HG02885 (cell line): Measurements from ENCODE around the gene BNIP5.
"Not testable (repeated sequence)": the region's sequence is repeated elsewhere in the genome, so short reads cannot be mapped to it uniquely, and the experiment has no call there.

ENCODE experiments used
- ATAC-seq: cut with Tn5 transposase; IDR thresholded peaks from one replicate; pipeline ENCODE4 v1.9.1; 2021; ENCODE audit warnings: mild to moderate bottlenecking; ENCODE audit not compliant: unreplicated experiment, poor library complexity

Gene BNIP5

DNA sequence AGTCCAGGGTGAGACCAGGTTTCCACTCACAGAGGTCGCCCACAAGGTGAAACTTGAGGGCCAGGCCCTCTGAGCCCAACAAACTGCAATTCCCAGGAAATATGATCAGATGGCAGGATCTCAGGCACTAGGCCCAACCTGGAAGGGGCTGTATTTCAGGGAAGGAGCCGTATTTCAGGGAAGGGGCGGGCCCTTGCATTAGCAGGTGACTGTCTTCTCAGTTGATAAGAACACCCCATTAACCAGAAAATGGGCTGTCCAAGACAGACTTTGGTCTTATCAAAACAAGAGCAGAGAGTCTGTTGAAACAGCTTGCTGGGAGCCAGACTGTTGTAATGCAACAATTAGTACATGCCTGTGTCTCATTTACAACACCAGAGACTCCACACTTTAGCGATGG is 10.9 kb upstream of the BNIP5 start:
- ATAC-seq = no peak

DNA sequence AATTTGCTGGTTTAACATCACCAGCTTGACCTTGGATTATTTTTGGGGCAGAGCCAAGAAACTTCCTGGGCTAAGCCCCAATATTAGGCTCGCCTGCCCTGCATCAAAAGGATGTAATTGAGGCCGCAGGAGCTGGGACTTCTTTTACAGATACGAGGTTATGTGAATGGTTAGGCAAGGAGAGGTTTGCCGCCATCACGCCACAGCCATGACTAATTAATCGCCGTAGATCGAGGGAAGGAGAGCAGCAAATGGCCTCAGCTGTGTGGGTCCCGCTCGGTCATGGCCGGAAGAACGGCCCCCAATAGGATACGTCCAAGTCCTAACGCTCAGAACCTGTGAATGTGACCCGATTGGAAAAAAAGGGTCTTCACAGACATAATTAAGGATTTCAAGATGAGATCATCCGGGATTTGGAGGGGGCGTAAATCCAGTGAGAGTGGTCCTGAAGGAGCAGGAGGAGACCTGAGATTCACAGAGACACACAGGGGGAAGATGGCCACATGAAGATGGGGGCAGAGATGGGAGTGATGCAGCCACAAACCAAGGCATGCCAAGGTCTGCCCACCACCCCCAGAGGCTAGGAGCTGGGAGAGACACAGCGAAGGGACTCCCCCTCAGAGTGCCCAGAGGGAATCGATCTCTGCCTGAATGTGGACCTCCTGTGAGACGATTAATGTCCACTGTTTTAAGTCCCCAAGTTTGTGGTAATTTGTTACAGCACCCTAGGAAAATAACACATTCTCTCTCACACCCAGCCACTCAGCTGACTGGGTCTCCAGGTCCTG is 10.0 kb upstream of the BNIP5 start:
- ATAC-seq = no peak

DNA sequence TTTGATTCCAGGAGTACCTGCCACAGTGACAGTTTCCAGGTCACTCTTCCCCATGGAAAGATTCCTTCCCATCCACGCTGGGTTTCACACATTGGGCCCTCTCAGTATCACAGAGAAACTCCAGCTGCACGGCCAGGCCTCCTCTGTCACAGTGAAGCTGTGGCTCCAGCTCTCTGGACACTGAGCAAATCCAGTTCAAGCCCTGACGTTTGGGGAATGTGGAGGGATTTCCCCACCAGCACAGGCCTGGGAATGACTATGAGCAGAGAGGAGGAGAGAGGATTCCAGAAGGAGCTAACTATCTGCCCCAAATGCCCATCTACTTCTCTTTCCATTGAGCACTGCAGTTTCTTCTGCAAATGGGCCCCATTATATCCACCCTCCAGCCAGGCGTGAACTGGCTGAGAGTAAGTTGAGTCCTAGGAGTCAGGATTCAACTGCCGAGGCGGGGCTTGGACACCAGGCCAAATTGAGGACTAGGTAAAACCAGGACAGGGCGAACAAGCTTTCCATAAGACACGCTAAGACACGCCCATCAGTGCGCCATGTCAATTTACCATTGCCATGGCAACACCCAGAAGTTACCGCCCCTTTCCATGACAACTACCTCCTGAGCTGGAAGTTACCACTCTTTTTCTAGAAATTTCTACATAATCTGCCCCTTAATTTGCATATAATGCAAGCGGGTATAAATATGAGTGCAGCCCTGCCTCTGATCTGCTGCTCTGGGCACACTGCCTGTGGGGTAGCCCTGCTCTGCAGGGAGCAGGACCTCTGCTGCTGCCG is 9.2 kb upstream of the BNIP5 start:
- ATAC-seq = no peak

DNA sequence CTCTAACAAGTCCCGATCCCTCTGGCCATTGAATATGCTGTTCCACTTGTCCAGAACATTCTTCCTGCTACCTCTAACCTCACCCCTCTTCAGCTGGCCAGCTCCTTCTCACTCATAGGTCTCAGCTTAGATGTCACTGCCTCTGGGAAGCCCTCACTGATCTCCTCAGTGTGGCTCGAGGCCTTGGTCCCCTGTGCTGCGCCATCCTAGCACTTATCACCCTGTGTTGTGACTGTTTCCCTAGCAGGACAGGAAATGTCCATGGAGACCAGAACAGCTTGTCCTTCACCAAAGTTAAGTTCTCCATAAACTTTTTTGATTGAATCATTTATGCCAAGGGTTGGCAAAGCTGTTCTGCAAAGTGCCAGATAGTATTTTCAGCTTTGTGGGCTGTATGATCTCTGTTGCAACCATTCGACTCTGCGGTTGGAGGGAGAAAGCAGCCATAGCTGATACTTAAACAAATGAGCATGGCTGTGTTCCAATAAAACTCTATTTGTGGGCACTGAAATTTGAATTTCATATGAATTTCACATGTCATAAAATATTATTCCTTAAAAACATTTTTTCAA is 6.5 kb upstream of the BNIP5 start:
- ATAC-seq = no peak

DNA sequence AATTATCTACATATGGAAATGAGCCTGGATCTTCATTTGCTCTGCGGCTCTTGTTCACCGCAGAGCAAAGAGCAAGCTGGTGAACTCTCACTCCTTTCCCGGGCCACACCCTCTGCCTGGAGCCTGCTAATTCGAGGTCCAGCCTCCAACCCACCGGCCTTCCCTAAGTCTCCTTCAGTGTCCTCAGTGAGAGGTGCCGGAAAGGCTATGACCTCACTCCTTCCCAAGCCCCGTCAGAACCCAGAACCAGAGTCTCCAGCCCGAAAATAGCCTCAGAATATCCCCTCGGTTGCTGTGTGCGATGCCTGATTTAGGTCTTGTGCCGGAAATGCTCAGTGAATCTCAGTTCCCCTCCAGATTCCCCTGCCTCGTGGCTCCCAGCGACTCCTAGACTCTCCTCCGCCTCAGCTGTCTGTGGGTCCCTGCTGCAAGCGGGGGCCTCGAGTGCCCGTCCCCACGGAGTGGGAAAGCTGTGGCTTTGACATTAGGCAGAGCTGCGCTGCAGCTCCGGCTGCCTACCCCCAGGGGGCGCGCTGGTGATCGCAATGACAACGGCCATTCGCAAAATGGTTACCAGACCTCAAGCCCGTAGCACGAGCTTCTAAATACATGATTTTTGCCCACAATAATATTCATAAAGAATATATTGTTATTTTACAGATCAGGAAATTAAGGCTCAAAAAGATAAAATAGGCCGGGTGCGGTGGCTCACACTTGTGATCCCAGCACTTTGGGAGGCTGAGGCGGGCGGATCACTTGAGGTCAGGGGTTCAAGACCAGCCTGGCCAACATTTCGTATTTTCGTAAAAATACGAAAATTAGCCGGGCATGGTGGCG is 4.1 kb upstream of the BNIP5 start:
- ATAC-seq = no peak

DNA sequence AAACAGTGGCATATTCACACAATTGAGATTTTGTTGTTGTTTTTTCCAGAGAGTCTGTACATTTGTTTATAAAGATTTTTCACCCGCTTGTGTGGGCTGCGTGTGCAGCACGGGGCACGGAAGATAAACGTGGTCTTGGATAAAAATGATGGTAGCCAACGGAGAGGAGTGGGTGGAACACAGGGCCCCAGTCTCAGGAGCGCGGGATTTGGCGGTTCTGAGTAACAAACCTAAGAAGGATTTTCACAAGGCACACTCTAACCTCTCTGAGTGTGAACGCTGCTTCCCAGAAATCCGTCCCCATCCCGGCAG is 3.6 kb upstream of the BNIP5 start:
- ATAC-seq = no peak

DNA sequence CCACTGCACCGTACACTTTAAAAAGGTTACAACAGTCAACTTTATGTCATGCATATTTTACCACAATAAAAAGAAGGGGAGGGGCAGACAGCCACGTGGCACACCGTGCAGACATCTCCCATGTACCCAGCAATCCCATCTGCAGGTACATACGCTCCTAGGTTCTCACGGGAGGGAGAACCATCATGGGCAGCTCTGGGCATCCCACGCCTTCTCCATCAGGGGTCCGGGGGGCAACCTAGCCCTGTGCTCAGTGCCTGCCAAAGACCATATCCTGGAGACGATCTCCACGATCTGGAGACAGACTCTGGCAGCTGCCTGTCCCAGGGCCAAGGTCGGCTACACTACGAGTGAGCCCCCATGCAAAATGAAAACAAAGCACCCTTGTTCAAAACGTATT is 2.5 kb upstream of the BNIP5 start:
- no peak for ATAC-seq

DNA sequence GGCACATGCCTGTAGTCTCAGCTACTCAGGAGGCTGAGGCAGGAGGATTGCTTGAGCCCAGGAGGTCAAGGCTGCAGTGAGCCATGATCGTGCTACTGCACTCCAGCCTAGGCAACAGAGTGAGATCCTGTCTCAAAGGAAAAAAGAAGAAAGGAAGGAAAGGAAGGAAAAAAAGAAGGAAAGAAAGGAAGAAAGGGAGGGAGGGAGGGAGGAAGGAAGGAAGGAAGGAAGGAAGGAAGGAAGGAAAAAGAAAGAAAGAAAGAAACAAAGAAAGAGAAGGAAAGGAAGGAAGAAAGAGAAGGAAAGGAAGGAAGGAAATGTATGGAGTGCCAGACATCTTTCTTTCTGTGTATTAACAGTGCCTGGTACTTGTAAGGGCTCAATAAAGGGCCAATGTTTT is 1.5 kb upstream of the BNIP5 start:
- ATAC-seq = not testable (repeated sequence)

DNA sequence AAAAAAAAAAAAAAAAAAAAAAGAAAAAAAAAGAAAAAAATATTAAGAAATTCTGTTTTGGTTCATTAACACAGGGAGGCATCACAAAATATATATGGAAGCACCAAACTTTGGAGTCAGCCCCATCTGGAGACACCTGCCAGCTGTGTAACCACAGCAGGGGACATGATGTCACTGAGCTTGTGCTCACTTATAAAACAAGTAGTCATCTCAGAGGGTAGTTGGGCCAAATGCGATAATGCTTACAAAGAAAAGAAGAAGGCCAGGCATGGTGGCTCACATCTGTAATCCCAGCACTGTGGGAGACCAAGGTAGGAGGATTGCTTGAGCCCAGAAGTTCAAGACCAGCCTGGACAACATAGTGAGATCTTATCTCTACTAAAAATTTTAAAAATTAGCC is 1.1 kb upstream of the BNIP5 start:
- no peak for ATAC-seq

DNA sequence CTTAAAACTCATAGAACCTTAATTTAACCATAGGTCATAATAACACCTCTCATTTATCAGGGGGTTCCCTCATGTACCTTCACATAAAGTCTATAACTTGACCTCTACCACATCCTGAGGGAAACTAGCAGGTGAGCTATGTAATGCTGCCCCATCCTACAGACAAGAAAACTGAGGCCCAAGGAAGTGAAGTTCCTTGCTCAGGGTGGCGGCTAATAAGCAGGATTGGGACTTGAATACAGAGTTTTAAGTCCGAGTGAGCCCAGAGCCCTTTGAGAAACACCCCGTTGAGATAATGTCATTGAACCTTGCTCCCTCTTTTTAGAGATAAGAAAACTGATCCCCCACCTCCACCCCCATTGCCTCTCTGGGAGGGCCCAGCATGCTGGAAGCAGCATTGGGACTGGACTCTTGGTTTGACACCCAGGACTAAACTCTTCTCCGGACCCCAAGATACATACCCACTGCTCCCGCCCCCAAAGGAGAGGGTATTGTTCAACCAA is 429 bp downstream of the BNIP5 start:
- no peak for ATAC-seq

DNA sequence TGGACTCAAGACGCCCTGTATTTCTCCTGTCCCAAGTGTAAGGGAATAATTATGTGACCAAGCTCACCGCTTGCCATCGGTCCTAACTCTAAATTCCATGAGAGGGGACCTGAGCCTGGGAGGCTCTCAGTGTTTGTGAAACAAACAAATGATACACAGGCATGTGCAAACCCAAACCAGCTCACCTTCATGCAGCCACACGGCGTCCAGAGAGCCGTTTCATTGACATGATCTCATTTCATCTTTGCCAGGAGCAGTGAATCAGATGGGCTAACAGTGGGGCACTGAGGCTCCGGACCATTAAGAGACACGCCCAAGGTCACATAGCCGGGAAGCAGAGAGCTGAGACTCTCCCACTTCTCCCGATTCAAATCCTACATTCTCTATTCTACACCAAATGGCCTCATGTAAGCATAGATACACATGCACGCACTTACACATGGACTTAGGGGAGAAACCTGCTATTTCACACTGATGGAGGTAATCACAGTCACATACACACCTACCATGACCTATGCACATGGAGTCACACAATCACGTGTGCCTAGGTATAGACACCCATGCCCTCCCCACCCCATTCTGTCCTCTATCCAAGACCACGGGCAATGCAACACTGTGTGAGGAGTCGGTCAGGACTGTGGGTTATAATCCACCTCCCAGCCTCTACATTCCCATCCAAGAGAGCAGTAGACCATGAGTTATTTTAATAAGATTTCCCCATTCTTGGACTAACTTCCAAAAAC is 1.1 kb downstream of the BNIP5 start:
- no peak for ATAC-seq

DNA sequence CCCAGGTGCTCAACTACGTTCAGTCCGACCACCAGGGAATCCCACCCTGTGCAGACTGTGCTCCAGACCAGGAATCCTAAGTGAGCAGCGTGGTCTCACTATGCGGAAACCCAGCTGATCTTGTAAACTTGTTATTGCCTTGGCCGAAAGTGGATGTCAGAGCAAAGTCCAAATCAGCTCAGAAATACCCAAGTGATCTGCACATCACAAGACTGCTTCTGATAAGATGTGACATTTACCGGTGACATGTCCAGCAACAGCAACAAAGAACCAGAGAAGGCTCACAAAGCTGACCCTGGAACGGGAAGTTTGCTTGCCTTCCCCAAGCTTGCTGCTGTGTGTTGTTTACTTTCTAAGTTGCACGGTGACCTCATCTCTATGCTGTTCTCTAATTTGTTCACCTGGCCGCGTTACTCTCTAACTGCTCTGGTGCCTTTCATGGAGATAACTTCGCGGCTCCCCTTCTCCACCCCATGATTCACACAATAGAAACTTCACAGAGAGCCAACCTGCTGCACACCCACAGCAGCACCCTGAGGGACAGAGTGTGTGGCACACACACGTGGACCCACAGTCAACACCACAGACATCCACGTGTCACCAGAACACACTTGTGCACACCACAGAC is 1.7 kb downstream of the BNIP5 start:
- no peak for ATAC-seq

DNA sequence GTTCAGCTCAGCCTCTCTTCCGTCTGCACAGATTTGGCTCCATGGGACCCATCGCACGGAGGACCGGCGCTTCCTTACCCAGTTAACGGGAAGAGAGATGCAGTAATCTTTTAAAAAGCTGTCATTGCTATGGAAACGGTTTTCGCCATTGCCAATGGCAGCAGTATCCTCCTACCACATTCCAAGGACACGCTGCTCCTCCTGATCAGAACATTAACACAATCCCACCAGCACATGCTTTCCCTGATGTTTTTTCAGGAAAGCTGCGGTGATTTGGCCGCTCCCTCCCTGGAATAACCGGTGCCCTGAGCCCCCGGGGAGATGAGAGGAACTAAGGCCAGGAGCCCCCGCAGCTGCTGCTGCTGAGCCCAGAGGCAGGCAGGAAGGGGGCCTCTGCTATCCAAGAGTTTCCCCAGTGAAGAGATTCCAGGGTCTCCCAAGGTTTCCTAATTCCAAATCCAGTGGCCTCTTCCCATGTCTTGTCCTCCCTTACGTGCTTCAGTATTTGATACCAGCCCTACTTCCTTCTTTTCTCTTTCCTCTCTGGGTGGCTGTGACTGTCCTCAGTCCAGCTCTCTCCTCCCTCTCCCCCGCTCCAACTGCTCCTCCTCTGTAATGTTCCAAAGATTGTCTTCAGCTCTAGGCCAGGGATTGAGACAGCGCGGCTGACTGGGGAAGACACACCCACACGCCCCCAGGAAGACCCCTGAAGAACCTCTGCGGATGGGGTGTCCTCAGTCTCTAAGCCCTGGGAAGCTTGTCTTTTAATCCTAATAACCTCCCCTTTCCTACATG is 2.6 kb downstream of the BNIP5 start:
- ATAC-seq = no peak

DNA sequence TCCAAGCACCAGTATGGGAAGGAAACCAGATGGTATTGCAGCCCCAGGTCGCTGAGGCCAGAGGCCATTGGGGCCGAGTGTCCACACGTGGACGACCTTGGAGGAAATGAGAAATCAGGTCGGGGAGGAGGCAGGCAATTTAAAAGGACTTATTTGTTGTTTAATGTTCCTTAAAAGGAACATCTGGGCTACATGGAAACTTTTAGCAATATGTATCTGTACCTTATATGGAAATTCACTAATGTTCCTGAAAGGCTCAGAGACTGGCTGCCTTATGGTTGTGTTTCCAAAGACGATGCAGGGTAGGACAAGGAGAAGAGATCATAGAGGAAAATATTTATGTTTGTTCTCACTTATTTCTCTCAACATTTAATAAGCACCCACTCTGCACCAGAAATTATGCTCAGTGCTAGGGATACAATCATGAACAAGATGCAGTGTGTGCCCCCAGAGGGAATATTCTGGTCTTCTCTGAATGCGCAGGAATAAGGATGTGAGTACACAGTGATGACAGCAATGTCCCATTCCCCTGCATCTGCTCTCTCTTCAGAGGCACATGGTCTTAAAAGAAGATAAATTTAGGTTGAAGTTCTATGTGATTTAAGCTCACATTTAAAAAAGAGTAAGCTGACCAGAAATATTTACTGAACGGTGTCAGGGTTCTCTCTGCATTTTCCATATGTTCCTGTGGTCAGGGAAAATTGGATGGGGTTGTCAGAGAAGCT is 3.4 kb downstream of the BNIP5 start:
- no peak for ATAC-seq

DNA sequence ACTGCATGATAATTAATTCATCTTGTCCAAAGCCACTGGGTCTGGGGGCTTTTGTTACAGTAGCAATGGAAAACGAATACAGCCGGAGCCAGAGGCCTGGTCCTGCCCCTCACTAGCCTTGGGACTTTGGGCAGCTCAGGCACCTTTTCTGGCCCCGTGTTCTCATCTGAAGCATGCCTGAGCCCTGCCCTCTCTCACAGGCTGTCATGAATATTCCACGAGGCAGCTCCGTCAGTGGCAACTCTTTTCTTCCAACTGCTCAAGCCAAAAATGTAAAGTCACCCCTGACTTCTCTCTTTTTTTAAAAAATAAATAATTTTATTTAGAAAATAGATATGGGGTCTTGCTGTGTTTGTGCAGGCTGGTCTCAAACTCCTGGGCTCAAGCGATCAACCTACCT is 5.3 kb downstream of the BNIP5 start:
- ATAC-seq = no peak

DNA sequence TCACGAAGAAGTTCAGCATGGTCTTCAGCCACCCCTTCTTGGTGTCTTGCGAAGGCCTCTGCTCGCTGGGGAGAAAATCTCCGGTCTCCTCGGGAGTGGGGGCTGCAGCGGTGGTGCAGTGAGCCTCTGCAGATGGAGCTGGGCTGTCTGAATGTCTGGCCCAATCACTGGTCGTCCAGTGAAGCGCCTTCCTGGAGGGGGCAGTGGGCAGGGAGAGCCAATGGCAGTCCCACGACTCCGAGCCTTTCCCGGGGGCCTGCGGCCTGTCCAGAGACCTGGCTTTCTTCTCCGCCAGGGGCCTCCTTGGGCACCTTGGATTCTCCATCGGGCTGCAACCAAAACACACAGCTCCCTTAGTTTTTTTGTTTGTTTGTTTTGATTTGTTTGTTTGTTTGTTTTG is 6.3 kb downstream of the BNIP5 start:
- no peak for ATAC-seq

DNA sequence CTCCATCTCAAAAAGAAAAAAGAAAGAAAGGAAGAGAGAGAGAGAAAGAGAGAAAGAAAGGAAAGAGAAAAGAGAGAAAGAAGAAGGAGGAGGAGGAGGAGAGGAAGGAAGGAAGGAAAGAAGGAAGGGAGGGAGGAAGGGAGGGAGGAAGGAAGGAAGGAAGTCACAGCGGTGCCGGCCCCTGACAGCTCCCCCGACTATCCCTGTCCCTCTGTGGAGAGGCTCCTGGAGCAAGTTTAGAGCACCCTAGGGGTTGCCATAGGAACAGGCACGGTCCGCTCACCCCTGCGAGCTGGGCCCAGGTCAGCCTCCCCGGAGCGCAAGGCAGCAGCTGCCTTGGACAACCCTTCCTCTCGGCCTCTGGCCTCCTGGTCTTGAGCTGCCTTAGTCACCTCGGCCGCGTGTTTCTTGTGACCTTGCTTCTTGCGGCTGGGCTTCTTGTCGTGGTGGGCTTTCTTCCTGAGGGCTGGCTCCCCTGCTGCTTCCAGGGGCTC is 6.8 kb downstream of the BNIP5 start:
- ATAC-seq = no peak

DNA sequence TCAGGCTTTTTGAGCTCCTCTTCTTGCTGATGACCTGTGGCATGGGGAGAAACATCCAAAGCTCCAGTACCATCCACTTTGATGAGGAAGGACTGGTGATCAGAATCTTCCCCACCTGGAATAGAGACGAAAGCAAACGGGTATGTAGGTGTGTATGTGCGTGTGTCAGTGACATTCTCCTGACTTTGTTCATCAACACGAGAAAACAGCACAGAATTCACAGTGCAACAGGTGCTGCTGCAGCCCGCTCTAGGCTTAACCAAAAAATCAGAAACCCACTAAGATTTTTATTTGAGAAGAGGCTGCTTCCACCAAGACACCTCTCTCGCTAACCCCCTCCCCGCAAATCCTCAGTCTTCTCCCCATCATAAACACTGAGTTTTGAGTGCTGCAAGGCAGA is 8.1 kb downstream of the BNIP5 start:
- ATAC-seq = no peak
